Activated T-cell treated with anti-CD3 and anti-CD28 coated beads for 4 hours (primary cell): ENCODE data around the gene CCDC15.

ENCODE experiments used
- DNase-seq: peaks from one replicate; pipeline ENCODE4 v3.0.0-alpha.2; 2020

The CCDC15 gene

GRCh38 chr11:125070699-125071254 lies 116.8 kb downstream of the CCDC15 start:
- DNase-seq, result no peak

- DNase-seq, result no peak
These were observed 117.4 kb downstream of the CCDC15 start for GRCh38 chr11:125071435-125071834.

GRCh38 chr11:125071846-125072217 lies 117.8 kb downstream of the CCDC15 start:
- DNase-seq, result no peak

- DNase-seq, result no peak
These were observed 118.4 kb downstream of the CCDC15 start for GRCh38 chr11:125072218-125072960.

GRCh38 chr11:125072961-125073590 lies 119.1 kb downstream of the CCDC15 start:
- no peak for DNase-seq

- no peak for DNase-seq
These were observed 119.8 kb downstream of the CCDC15 start for GRCh38 chr11:125073616-125074483.

- DNase-seq, result no peak
These were observed 120.7 kb downstream of the CCDC15 start for GRCh38 chr11:125074511-125075241.

- DNase-seq, result no peak
These were observed 121.2 kb downstream of the CCDC15 start for GRCh38 chr11:125075242-125075625.

- no peak for DNase-seq
These were observed 121.9 kb downstream of the CCDC15 start for GRCh38 chr11:125075900-125076317.

- no peak for DNase-seq
These were observed 122.5 kb downstream of the CCDC15 start for GRCh38 chr11:125076378-125076945.

- DNase-seq, result no peak
These were observed 124.0 kb downstream of the CCDC15 start for GRCh38 chr11:125078016-125078415.

GRCh38 chr11:125078516-125079140 lies 124.6 kb downstream of the CCDC15 start:
- no peak for DNase-seq

- no peak for DNase-seq
These were observed 125.3 kb downstream of the CCDC15 start for GRCh38 chr11:125079151-125079877.

- DNase-seq, result no peak
These were observed 126.0 kb downstream of the CCDC15 start for GRCh38 chr11:125079878-125080530.

GRCh38 chr11:125080531-125080911 lies 126.5 kb downstream of the CCDC15 start:
- no peak for DNase-seq

- DNase-seq, result no peak
These were observed 127.2 kb downstream of the CCDC15 start for GRCh38 chr11:125081098-125081798.

- no peak for DNase-seq
These were observed 128.0 kb downstream of the CCDC15 start for GRCh38 chr11:125082040-125082439.

- DNase-seq, result no peak
These were observed 128.8 kb downstream of the CCDC15 start for GRCh38 chr11:125082611-125083311.
